Neuronal stem cell (in vitro differentiated cells): ENCODE data around the gene CRLF1.
"Not testable (repeated sequence)": the region's sequence is repeated elsewhere in the genome, so short reads cannot be mapped to it uniquely, and the experiment has no call there.

Source experiments
- DNase-seq: peaks from one replicate; pipeline ENCODE4 v3.0.0-alpha.2; 2013; ENCODE audit warnings: low spot score
- H2AFZ ChIP-seq: one replicate; pipeline ENCODE4 v1.6.1; 2013; ENCODE audit warnings: mild to moderate bottlenecking, low read length, inconsistent platforms
- H2AK5ac ChIP-seq: 2 replicates; pipeline ENCODE4 v1.6.1; 2013; ENCODE audit warnings: low read depth, mild to moderate bottlenecking, inconsistent platforms, low read length, moderate library complexity, mixed read lengths
- H2BK120ac ChIP-seq: 2 replicates; pipeline ENCODE4 v1.6.1; 2013; ENCODE audit warnings: low read depth, mild to moderate bottlenecking, inconsistent platforms, low read length, moderate library complexity, mixed read lengths
- H2BK12ac ChIP-seq: one replicate; pipeline ENCODE4 v1.6.1; 2013; ENCODE audit warnings: low read length, inconsistent platforms
- H2BK15ac ChIP-seq: 2 replicates; pipeline ENCODE4 v1.6.1; 2013; ENCODE audit warnings: mild to moderate bottlenecking, low read length, inconsistent platforms, mixed read lengths
- H2BK5ac ChIP-seq: one replicate; pipeline ENCODE4 v1.6.1; 2013; ENCODE audit warnings: inconsistent platforms, mild to moderate bottlenecking, low read length, moderate library complexity
- H3K14ac ChIP-seq: one replicate; pipeline ENCODE4 v1.6.1; 2013; ENCODE audit warnings: low read length, inconsistent platforms
- H3K18ac ChIP-seq: 2 replicates; pipeline ENCODE4 v1.6.1; 2013; ENCODE audit warnings: low read length, inconsistent platforms
- H3K23ac ChIP-seq: 2 replicates; pipeline ENCODE4 v1.6.1; 2013; ENCODE audit warnings: low read depth, mild to moderate bottlenecking, mixed read lengths, low read length, inconsistent platforms; ENCODE audit not compliant: poor library complexity
- H3K27ac ChIP-seq: replicated peaks from 3 replicates; pipeline ENCODE4 v1.5.1; 2013; ENCODE audit warnings: low read length, inconsistent platforms
- H3K27me3 ChIP-seq, 3 experiments: 2 replicates each; pipeline ENCODE4 v1.6.1; 2013; ENCODE audit warnings: low read length in 3 of 3, mild to moderate bottlenecking in 2 of 3, inconsistent platforms in 1 of 3, low read depth in 1 of 3, mixed read lengths in 1 of 3, moderate library complexity in 1 of 3; ENCODE audit not compliant: control insufficient read depth in 3 of 3, insufficient read depth in 3 of 3
- H3K36me3 ChIP-seq, 2 donors: replicated peaks in 1 of 2; 2 replicates each; pipeline ENCODE4 v1.6.1; 2013; ENCODE audit warnings: low read length in 2 of 2; ENCODE audit not compliant: control insufficient read depth in 2 of 2, insufficient read depth in 2 of 2
- H3K4ac ChIP-seq: 2 replicates; pipeline ENCODE4 v1.6.1; 2013; ENCODE audit warnings: inconsistent platforms, mild to moderate bottlenecking, low read length, moderate library complexity
- H3K4me1 ChIP-seq, 2 donors: 1 replicate in 1 of 2; 2 replicates in 1 of 2; pipeline ENCODE4 v1.6.1; 2013; ENCODE audit warnings: low read length in 2 of 2, low read depth in 1 of 2; ENCODE audit not compliant: control insufficient read depth in 2 of 2, insufficient read depth in 1 of 2
- H3K4me2 ChIP-seq: one replicate; pipeline ENCODE4 v1.6.1; 2013; ENCODE audit warnings: mild to moderate bottlenecking, low read length, inconsistent platforms; ENCODE audit not compliant: insufficient read depth, poor library complexity, severe bottlenecking
- H3K4me3 ChIP-seq, 2 donors: 2 replicates each; pipeline ENCODE4 v1.5.1; 2013; ENCODE audit warnings: low read length in 2 of 2, mild to moderate bottlenecking in 2 of 2, inconsistent platforms in 1 of 2, moderate library complexity in 1 of 2
- H3K79me1 ChIP-seq: one replicate; pipeline ENCODE4 v1.6.1; 2013; ENCODE audit warnings: low read depth, mild to moderate bottlenecking, inconsistent platforms, low read length, moderate library complexity
- H3K9ac ChIP-seq: one replicate; pipeline ENCODE4 v1.6.1; 2013; ENCODE audit warnings: mild to moderate bottlenecking, low read depth, low read length, inconsistent platforms; ENCODE audit not compliant: poor library complexity
- H3K9me3 ChIP-seq, 2 donors: replicated peaks in 1 of 2; 2 replicates each; pipeline versions ENCODE3 to v1.6.1; 2013; ENCODE audit warnings: low read length in 2 of 2, mild to moderate bottlenecking in 2 of 2, inconsistent platforms in 1 of 2, low read depth in 1 of 2, mixed read lengths in 1 of 2, moderate library complexity in 1 of 2; ENCODE audit not compliant: control insufficient read depth in 2 of 2, insufficient read depth in 1 of 2
- H4K8ac ChIP-seq: one replicate; pipeline ENCODE4 v1.6.1; 2013; ENCODE audit warnings: low read depth, mild to moderate bottlenecking, inconsistent platforms, low read length, moderate library complexity
- H4K91ac ChIP-seq: one replicate; pipeline ENCODE4 v1.6.1; 2013; ENCODE audit warnings: low read length, low read depth, mild to moderate bottlenecking, inconsistent platforms; ENCODE audit not compliant: poor library complexity
- WGBS, 2 donors: extraction: QIAGEN DNeasy Blood & Tissue Kit; methylation state at CpG; one replicate each; pipeline ENCODE4 v1.1.7; 2013; ENCODE audit warnings: missing lambda C conversion rate in 2 of 2, mixed read lengths in 1 of 2; ENCODE audit not compliant: insufficient read length in 2 of 2, insufficient replicate concordance in 1 of 2; ENCODE audit errors: extremely low coverage in 2 of 2; 5-methylcytosine and 5-hydroxymethylcytosine counted together

Gene CRLF1

DNA sequence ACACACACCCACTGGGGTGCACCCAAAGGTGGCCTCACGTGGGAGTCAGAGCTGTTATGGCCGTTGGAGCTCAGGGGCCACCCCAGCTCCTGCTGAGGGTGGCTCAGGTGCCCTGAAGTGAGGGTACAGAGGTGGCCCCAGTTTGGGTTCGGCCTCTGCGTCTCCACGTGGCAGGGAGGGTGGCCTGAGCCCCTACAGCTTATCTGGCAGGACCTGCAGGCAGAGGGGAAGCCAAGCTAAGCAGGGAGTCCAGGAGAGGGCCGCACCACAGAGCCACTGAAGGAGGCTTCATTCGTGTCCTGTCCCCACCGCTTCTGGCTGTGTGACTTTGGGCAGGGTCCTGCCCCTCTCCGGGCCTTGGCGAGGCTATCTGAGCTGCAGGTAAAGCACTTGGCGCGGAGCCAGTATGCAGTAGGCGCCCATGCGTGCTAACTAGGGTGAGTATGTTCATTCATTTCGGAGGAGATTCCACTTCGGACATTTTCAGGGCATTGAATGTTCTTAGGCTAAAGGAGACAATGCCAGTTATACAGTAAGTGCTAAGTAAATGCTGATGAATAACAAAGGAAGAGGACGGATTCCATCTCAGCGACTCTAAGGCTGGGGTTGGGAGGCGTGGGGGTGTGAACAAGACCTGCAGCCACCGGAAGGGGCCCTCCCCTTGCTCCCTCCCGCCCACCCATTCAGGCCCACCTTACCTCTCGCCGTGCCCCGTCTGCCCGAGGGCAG is 13.1 kb downstream of the CRLF1 start:
- Histone ChIP-seq H3K27ac (no peak overlapping the region), H4K8ac (no peak overlapping the region), H2BK15ac (peak overlapping the region; percentile 58), H2BK5ac (no peak overlapping the region), H3K36me3 (peaks cover 3 to 13% of the 10 kb centered on the region in 2 donors), H3K4me2 (peak overlapping the region; percentile 94), H3K4ac (peak overlapping the region; percentile 68), H3K23ac (peak overlapping the region; percentile 92), H3K18ac (peak overlapping the region; percentile 95), H2BK12ac (peak overlapping the region; percentile 50), H3K4me3 (peak overlapping the region in 1 of 2 donors; percentile 72), H3K27me3 (peaks cover 0 to 10% (median 0%) of the 10 kb centered on the region in 3 experiments), H3K9me3 (no peaks in the 10 kb centered on the region), H3K9ac (peak overlapping the region; percentile 93), H3K79me1 (peaks cover 4% of the 10 kb centered on the region), H3K4me1 (peaks cover 16 to 17% of the 10 kb centered on the region in 2 donors), H4K91ac (no peak overlapping the region), H2AFZ (peak overlapping the region; percentile 90), H3K14ac (no peak overlapping the region), H2BK120ac (no peak overlapping the region), H2AK5ac (peak overlapping the region; percentile 89)
- no peak for DNase-seq
- WGBS, 2 donors = no CpG with 5 or more reads among the region's 25 CpGs

DNA sequence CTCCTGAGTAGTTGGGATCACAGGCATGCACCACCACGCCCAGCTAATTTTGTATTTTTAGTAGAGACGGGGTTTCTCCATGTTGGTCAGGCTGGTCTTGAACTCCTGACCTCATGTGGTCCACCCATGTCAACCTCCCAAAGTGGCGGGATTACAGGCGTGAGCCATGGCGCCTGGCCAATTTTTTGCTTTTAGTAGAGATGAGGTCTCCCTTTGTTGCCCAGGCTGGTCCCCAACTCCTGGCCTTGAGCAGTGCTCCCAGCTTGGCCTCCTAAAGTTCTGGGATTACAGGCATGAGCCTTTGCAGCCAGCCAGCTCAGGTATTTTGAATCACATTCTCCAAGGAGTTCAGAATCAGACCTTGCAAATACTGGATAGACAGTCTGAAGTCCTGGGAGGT is 13.9 kb downstream of the CRLF1 start:
- H3K27ac ChIP-seq, H3K9me3 ChIP-seq, H2BK120ac ChIP-seq, H4K91ac ChIP-seq, H2BK5ac ChIP-seq, H2AK5ac ChIP-seq, H3K27me3 ChIP-seq, H3K4me3 ChIP-seq, H2BK12ac ChIP-seq, H3K4ac ChIP-seq, H3K18ac ChIP-seq, H3K23ac ChIP-seq, DNase-seq, H2BK15ac ChIP-seq, H3K14ac ChIP-seq, H2AFZ ChIP-seq, H3K9ac ChIP-seq, H4K8ac ChIP-seq, H3K4me2 ChIP-seq, H3K79me1 ChIP-seq: not testable (repeated sequence)
- Histone ChIP-seq H3K4me1 (peaks cover 16% of the 10 kb centered on the region in 2 donors), H3K36me3 (peaks cover 3 to 13% of the 10 kb centered on the region in 2 donors)
- WGBS, 2 donors = no CpG with 5 or more reads among the region's 5 CpGs

DNA sequence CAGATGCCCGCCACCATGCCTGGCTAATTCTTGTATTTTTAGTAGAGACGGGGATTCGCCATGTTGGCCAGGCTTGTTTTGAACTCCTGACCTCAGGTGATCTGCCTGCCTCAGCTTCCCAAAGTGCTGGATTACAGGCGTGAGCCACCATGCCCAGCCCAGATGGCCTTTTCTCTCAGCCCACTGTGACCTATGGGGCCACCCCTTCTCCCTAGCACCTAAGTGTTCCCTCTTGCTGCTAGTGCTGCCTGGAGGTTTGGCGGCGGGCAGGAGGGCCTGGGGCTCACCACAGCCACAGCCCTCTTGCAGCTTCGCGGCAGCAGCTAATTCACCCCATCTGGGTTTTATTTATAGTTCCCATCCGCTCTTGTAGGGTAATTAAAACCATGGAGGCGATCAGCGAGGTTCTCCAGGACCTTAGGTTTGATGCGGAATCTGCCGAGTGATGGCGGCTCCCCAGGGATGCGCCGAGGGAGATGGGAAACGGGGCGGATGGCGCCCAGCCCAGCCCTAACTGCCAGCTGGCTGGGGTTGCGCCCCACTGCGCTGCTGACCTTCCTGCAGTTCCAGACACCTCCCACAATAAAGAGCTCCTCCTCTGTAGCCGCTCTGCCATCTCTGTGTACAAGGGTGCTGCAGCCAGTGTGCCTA is 14.7 kb downstream of the CRLF1 start:
- no CpG with 5 or more reads among the region's 22 CpGs for WGBS, 2 donors
- Histone ChIP-seq H3K14ac (no peak overlapping the region), H3K23ac (peak overlapping the region; percentile 50), H3K9ac (no peak overlapping the region), H2AFZ (no peak overlapping the region), H3K27ac (no peak overlapping the region), H2BK12ac (no peak overlapping the region), H3K18ac (no peak overlapping the region), H3K4ac (no peak overlapping the region), H3K27me3 (peaks cover 0 to 6% (median 0%) of the 10 kb centered on the region in 3 experiments), H3K4me1 (peaks cover 13 to 16% of the 10 kb centered on the region in 2 donors), H3K9me3 (no peaks in the 10 kb centered on the region), H2AK5ac (peak overlapping the region; percentile 89), H2BK5ac (no peak overlapping the region), H4K91ac (no peak overlapping the region), H4K8ac (no peak overlapping the region), H3K4me2 (no peak overlapping the region), H2BK15ac (no peak overlapping the region), H3K36me3 (peaks cover 3 to 13% of the 10 kb centered on the region in 2 donors), H3K4me3 (no peak overlapping the region), H3K79me1 (peaks cover 4% of the 10 kb centered on the region), H2BK120ac (no peak overlapping the region)
- DNase-seq = no peak
